Cerebellar cortex (tissue), 1 donor: ENCODE results near the gene TGFBR3.

Source experiments
- DNase-seq: peaks from one replicate; pipeline ENCODE4 v3.0.0-alpha.2; 2015; ENCODE audit warnings: low spot score

TGFBR3 gene

DNA sequence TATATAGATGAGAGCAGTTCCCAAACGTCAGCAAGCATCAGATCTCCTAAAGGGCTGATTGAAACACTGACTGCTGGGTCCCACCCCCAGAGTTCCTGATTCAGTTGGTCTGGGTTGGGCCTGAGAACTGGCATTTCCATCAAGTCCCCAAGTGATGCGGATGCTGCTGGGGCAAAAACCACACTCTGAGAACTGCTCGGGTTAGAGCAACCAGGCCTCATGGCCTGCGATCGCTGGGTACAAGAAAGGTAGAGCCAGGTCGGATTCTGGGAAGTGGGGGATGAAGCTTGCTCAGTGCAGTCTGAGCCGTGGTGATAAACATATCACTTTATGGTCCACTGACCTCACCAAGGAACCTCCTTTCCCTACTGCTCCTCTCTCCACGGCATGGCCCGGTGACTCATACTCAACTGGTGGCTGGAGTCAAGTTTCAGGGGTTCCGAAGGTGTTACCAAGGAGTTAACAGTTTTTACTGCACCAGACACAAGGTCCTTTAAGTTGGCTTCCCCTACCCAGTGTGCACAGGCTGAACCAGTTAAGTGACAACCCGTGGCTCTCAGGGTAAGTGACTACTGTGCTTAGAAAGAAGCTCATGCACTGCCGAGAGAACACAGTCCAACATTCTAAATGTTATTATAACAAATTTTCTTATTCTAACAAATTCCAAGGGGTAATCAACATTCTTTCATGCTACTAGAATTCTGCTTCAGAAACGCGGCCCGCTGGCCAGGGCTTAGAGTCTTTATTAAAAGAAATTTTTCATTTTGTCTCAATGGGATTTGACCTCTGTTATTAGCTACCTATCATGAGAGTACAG lies 153.5 kb downstream of the TGFBR3 start:
- peak; percentile 11 for DNase-seq

DNA sequence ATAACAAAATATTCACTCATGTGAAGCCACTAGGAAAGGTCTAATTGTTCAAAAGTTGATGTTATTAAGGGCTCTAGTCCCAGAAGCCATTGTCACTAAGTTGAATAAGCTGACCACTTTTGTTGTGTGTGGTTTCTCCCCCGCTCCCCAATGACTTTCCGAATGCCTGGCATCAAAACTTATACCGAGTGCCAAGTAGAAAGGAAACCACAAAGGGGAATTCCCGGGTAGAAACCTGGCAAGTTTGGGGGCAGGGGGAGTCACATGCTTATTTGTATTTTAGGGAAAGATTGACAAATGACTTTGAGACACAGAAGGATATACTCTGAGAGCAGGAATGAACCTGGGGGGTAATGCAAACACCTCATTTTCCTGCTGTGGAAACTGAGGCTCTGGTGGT lies 154.1 kb downstream of the TGFBR3 start:
- DNase-seq: no peak

DNA sequence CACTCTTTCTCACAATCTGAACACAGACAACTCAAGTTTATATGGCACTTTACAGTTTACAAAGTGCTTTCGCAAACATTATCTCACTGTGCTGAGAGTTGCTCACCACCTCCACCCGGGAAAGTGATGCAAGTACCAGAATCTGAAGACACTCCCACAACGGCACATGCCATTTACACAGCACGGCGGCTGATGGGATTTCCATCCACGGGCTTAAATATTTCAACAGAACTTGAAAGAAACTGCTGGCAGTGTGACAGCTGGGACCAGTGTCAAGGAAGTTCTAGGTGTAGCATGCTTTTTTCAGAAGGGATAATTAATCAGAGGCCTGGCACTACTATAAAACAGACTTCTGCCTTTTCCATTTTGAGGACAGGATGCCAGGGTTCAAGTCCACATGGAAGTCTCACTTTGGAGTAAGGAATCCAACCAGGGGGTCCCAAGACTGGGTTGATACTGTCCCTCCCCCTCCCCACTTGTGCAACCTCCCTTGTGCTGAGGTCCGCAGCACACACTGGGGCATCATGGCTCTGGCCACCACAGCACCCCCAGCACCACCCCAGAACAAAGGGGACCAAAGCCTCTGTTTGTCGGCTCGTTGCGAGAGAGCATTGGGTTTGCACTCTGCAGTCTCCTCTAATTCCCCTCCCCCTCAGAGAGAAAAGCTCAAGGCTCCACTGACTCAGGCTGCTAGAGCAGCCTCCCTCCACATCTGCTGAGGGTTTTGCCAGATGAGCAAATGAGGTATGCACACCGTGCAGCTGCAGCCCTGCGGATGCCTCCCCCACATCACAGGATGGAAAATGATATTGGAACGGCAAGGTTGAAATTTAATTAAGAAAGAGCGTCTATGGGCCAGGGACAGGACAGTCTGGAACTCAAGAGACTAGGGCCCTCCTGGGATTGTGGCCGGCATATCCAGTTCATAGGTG lies 154.9 kb downstream of the TGFBR3 start:
- DNase-seq: no peak

DNA sequence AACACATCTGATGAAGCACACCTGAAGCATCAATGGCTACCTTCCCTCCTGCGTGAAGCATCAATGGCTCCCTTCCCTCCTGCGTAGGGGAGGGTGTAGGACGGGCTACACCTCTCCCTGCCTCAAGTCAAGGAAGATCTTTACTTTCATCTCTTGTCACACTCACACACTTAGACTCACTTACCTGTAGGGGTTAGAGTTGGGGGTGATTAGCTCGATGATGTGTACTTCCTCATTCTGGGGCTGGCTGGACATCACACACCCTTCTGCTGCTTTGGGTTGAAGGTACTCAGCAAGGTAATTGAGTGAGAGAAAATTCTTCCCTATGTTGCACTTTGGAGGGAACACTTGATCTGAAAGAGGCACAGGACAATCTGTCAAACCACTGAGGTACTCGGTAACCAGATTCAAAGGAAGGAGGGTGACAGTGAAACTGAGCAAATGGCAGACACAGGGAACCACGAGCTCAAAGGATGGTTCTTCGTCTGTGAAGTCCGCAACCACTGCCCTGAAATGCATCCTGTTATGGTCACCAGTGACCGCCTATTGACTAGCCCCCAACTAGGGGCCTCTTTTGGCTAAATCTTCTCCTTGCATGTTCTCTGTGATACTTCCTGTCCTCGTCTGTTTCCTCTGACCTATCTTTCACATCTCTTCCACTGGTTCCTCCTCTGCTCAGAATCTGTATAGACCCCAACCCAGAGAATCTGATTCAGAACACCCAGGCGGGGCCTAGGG lies 156.2 kb downstream of the TGFBR3 start:
- DNase-seq: no peak

DNA sequence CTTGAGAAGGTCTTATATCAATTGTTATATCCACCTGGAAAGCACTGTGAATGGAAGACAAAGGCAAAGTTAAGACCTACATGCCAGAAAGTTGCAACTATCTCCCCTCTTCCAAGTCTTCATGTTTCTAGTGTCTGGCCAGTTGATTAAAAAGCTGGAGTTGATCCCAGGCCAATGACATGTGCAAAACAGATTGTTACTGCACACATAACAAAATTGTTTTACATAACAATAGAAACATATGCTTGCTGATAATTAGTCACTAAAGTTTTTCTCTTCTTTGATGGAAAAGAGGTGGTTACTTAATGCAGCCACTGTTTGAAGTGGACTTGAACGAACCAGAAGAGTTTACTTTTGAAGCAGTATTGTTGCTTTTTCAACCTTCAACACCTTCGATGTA lies 158.2 kb downstream of the TGFBR3 start:
- DNase-seq: no peak

DNA sequence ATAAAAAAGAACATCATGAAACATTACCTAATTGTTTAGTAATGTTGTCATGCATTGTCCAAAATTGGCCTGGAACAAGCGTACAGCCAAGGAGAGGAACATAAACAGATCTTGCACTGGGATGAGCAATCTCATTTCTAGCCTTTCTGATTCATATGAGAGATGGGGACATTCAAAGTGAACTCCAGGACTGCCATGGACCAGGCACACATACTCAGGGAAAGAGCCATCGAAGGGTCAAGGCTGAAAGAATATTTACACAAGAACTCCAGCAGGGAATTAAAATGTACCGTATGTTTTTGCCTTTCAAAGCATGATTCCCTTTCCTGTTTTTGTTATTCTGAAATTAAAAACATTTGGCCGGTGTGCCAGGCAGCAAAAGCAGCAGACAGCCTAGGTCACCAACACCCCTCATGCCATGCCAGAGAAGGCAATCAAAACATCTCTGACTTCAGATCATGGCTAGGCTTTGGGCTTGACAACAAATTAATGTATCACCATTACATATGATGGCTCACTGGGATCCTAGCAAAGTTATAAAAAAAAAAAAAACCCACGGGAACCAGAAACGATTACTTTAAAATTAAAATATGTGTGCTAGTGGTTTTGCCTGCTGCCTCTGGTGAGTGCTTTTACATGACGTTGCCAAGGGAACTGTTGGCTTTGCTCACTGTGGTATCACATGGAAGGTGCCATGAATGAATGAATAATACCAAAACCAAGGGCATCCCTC lies 159.8 kb downstream of the TGFBR3 start:
- DNase-seq: no peak

DNA sequence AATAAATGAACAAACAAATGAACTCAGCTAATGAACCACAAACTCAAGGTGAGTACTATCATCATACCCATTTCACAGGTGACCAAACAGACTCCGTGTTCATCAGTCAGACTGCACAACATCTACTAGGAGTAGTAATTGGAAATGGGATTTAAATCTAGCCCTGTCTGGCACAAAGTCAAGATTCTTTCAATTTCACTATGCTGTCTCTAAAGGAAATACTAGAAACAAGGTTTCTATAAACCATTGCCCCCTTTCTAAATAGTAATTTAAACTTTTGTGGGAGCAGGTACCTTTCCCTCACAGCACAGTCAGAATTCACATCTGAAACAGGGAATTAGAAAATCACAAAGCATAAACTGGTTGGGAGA lies 160.3 kb downstream of the TGFBR3 start:
- no peak for DNase-seq

DNA sequence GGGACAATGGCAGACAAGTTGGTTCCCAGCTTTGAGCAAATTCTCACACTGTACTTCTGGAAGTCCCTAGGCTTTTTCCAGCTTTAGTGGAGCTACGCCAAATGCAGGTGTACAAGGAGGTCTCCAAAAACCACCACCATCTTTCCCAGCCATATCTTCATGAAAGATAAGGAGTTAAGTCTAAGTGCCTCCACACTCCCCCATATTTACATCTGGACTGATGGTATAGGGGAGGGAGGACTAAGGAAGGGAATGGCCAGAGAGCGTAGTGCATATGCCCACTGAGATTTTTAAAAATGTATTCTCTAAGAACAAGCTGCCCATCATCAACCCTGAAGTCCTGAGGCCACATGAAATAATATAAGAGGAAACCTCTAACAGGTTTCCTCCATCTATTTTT lies 161.3 kb downstream of the TGFBR3 start:
- no peak for DNase-seq

DNA sequence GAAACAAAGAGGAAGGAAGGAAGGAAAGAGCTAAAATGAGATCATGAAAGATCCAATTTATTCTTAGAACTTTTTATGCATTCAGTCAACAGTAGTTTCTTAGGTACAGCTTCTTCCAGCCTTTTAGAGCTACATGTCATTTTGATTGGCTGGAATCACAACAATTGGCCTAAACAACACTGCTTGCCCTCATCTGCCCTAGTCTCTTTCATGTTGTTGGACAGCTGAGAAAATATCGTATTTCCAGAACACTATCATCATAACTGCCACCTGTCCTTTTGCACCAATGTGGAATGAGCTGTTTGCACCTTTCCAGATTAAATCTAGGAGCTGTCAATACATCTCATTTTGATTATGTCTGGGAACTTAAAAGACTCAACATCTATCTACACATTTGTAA lies 161.7 kb downstream of the TGFBR3 start:
- no peak for DNase-seq

DNA sequence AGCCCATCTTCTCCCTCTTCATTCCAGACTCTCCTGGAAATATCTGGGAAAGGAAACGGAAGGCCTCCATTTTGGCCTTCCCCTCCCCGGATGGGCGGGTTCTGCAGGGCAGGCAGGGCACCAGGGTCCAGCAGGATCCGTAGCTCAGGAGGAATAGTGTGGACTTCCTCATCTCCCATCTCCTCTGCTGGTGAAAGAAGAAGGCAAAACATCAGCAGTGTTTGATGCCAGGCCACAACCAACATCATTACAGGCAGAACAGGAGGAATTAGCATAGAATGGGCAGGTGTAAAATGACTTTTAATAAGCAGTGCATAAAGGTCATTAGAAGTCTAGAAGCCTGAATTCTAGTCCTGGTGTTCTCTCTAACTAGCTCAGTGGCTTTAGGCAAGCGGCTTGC lies 165.9 kb downstream of the TGFBR3 start:
- no peak for DNase-seq

DNA sequence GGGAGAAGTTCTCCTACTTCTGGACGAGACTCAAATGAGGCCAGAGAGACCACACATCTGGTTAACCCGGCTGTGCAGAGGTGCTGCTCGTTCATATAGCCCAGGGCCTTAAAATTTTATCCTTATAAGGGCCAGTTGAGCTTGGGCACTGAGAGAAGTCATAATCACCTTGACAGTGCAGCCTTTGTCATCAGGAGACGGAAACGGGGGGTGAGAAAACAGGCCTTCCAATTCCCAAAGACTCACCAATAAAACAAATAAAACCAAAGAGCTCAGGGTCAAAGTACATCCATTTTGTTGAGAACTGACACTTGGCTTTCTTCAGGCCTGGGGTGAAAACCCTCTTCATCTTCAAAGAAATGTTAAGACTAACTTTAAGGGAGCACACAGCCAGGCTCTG lies 167.1 kb downstream of the TGFBR3 start:
- DNase-seq: no peak

DNA sequence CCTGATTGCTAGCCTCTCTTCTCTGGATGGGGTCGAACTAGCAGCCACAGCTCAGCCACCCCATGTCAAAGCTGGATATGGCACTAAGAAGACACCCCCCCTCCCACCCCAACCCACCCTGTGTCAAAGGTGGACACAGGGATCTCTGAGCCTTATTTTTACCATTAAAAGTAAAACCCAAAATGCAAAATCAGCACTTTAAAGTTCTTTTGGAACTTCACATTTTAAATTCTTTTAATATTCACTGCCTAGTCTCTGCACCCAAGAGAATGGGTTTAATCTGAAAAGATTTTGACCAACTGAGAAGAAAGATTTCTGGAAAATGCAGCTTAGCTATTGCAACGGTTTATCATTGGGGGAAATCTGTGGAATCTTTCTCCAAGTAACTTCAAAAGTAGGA lies 167.6 kb downstream of the TGFBR3 start:
- no peak for DNase-seq

DNA sequence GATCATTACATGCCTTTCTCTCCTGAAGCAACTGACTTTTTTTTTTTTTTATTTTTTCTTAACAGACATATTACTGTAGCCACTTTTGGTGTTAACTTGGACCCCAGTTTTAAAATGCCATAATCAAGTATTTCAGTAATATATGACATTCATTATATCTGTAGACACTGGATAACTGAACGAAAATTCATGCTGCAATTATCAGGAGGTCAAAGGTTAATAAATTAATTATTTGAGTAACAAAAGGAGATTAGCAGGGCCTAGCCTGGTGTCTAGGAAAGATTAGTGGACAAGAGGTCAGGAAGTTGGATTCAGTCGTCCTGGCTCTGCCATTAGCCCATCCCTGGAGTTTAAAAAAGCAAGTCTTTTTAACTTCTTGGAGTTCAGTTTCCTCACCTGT lies 168.1 kb downstream of the TGFBR3 start:
- DNase-seq: no peak

DNA sequence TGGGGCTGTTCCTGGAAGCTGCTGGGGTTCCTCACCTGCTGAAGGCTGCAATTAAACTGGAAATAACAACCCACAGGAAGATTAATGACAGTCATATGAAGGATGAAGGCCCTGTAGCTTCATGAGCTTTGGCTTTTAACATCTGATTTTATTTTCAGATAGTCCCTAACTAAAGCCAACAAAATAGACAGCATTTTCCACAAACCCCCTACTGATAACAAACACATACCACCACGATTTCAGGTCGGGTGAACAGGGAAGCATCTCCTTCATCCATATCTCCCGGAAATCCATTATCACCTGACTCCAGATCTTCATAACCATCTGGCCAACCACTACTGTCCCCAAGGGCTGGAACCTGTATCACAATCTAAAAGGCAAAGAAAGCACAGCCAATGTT lies 169.6 kb downstream of the TGFBR3 start:
- DNase-seq: no peak

DNA sequence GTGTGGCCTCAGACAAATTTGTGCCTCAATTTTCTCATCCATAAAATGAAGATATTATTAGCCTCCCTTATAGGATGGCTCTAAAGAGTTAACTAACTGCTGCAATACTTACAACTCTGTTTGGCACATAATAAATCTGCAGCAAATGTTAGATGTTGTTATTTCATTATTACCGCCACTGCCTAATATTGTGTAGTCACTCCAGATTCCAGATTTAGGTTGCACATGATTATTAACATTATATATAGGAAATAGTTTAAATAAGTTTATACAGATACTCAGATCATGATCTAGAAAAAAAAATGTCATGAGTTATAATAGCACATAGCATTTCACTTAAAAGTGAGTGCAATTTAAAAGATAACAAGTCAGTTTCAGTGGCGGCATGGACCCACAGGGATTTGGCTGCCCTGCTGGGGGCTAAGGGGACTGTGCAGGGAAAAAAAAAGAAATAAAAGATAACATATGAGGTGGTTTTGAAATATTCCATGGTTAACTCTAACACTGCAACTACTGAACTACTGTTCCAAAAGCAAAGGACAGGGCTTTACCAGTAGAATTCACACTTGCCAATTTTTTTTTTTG lies 170.4 kb downstream of the TGFBR3 start:
- DNase-seq: no peak

DNA sequence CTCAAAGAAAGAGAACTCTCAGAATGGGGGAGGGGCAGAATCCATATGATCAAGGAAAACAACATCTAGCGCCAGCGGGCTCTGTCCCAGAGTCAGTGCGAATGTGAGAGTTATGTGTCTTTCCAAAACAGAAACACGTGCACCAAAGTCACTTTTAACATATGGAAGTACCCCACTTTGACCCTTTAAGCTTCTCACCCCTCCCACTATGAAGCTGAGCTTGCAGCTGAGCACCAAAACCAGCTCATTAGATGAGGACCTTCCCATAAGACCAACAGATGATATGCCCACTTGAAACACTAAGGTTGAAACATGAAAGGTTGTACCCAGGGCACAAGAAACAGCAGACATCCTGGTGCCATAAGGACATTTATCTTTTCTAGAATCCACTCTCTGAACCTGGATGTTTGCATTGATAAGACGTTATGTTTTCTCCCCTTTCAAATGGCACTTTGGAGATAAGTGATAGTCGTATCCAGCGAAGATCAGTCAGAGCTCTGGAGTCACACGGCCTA lies 171.0 kb downstream of the TGFBR3 start:
- DNase-seq: no peak

DNA sequence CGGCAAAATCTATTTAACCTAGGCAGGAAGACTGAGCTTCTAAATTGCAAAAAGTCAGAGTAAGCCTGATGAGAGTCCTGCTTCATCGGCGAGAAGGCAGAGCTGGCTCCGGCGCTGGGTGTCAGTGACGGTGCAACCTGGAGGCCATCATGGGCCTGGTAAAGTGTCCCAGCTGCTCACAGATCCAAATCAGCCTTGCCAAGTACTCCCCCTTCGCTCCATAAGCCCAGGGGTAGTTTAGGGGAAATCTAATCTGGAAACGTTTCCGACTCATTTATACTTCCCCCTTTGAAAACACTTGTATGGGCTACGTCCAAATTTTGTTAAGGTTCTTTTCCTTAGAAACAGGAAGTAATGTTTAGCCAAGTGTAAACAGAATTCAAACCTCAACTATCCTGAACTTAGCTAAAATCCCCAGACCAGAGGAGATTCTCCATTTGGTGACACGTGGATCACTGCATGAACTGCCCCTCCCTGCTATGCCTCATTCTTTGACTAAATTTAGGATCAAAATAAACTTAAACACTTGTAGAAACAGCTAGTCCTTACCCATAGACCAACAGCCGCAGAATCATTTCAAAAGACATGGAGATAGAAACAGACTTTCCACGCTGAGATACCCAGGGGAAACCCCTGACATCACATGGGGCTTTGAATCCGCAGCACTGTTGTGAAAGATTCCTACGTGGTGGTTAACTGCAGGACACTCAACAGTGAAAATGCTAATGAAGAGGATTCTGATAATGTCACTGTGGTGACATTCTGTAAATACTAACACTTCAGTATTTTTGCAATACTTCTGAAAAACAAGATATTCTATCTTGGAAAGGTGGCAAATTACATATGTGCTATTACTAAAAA lies 172.7 kb downstream of the TGFBR3 start:
- no peak for DNase-seq

DNA sequence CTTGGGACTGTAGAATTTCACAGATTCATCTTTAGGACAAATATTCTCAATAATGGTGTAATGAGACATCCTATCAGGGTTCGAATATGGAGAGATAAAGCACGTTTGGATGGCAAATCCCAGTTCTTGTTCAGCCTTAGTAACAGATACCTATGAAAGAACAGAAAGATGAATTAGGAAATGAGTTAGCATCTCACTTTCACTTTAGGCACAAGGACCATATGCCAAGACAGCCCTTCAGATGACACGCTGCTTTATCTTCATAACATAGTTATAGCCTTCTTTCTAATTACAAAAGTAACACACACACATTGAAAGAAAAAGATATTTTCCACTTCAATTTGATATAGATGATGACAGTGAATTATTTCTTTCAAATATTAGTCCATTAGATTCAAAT lies 173.6 kb downstream of the TGFBR3 start:
- no peak for DNase-seq

DNA sequence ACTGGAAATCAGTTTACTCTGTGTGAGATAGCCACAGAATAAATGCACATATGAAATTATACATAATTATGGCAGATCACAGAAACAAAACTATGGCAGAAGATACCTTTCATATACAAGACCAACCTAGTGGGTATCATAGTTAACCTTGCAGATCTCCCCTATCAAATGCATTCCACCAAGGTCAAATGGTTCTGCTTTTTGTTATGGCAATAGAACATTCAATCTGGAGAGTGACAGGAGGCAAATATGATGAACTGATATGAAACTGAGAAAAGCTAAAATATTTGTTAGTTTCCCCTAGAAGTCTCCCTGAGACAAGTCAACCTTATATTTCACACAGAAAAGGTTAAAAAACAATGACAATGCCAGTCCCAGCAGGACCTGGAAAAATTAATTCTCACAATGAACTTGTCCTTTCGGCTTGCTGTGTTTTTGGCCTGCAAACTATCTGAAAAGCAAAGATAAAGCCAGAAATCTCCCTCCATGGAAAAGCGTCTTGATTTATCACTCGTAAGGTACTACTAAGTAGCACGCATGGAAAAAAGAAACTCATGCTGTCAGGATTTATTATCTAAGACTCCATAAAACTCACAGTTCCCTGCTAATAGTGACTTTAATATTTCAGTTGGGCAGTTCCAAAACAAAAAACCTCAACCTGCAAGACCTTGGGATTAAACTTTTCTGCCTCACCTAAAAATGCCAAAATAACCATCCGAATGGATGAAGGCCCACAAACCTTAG lies 174.3 kb downstream of the TGFBR3 start:
- no peak for DNase-seq

DNA sequence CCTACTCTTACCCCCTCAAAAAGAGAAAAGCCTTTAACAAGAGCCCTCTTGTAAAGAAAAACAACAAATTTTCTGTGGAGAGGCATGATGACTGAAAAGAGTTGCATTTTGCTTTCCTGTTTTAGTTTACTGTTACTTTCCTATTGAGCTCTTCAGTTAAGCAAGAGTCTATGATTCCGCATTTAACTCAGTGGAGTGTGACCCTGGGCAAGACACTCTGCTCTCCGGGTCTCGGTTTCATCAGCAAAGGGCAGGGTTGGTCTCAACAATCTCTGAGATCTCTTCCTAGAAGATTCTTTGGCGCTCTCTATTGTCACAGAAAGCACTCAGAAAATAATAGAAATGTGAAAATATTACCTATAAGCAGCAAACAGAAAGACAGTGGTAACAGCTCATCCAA lies 175.7 kb downstream of the TGFBR3 start:
- no peak for DNase-seq
